HepG2 (cell line): ENCODE results near the gene ABCD1. TPM values are rescaled to one million over a fixed set of nuclear protein-coding genes. Genes with fewer than 3 reads are reported as not detected.

Experiments
- ATAC-seq: fragments of 200-7000 bp; cut with Tn5 transposase; 3 replicates; pipeline ENCODE4 v1.9.1; 2020; ENCODE audit warnings: mild to moderate bottlenecking, moderate library complexity
- BruUV-seq: library from RNA; stranded (reverse); fragments of 400-500 nt; replicated peaks from 2 replicates; lab custom pipeline; 2021; lab: Mats Ljungman, UMichigan
- CTCF ChIA-PET: fragments of 300-600 bp; formaldehyde crosslinking; extraction: SDS; loops from one replicate; lab custom pipeline; 2021; ENCODE audit warnings: low total read pairs, inconsistent platforms, low intra/inter-chr PET ratio; lab: Yijun Ruan, JAX
- POLR2A ChIA-PET: fragments of 350-600 bp; sonication (Branson Sonifier 250); formaldehyde crosslinking; loops from one replicate; lab custom pipeline; 2020; ENCODE audit warnings: antibody characterized with exemption, inconsistent platforms; lab: Yijun Ruan, JAX
- DNase-seq: peaks from one replicate; pipeline ENCODE4 v3.0.0-alpha.2; 2015; ENCODE audit warnings: low spot score
- FAIRE-seq: peaks from 3 replicates; lab custom pipeline; 2011; peaks lifted over from hg19 to GRCh38; lab: Jason Lieb, UNC
- H2AFZ ChIP-seq: one replicate; pipeline ENCODE4 v1.6.1; 2011; ENCODE audit warnings: low read length, inconsistent platforms
- H3K27ac ChIP-seq: fragments of 300-600 bp; 3 replicates; pipeline ENCODE4 v1.8.0; 2011; ENCODE audit warnings: mixed run types, mild to moderate bottlenecking, mixed read lengths, low read length, inconsistent platforms; ENCODE audit not compliant: insufficient read depth; ENCODE audit errors: extremely low read length
- H3K27me3 ChIP-seq, 2 experiments: fragments of 200-600 bp in 1 of 2; 2 replicates in 1 of 2; 3 replicates in 1 of 2; pipeline versions ENCODE4 v1.6.0 to v1.8.0; 2011; ENCODE audit warnings: low read length in 2 of 2, mild to moderate bottlenecking in 2 of 2, moderate library complexity in 2 of 2, inconsistent platforms in 1 of 2; ENCODE audit not compliant: insufficient read depth in 2 of 2, control insufficient read depth in 1 of 2
- H3K36me3 ChIP-seq, 2 experiments: fragments of 200-600 bp in 1 of 2; replicated peaks in 1 of 2; 2 replicates in 1 of 2; 3 replicates in 1 of 2; pipeline versions ENCODE4 v1.5.1 to v1.8.0; 2011; ENCODE audit warnings: low read length in 2 of 2, inconsistent platforms in 1 of 2; ENCODE audit not compliant: insufficient read depth in 2 of 2, control insufficient read depth in 1 of 2
- H3K4me1 ChIP-seq: 2 replicates; pipeline ENCODE4 v1.5.1; 2012; ENCODE audit warnings: low read length, inconsistent platforms; ENCODE audit not compliant: insufficient read depth
- H3K4me2 ChIP-seq: 2 replicates; pipeline ENCODE4 v1.6.0; 2011; ENCODE audit warnings: low read depth, low read length, inconsistent platforms
- H3K4me3 ChIP-seq, 3 experiments: fragments of 200-600 bp in 1 of 3; sonication (generic), shearing (Covaris generic) in 1 of 3; replicated peaks in 1 of 3; 2 replicates each; pipeline ENCODE4 v1.5.1; 2011 to 2016; ENCODE audit warnings: low read length in 3 of 3, inconsistent platforms in 2 of 3, low read depth in 2 of 3, mild to moderate bottlenecking in 2 of 3, control low read depth in 1 of 3, mixed read lengths in 1 of 3; ENCODE audit not compliant: insufficient read depth in 1 of 3
- H3K79me2 ChIP-seq: one replicate; pipeline ENCODE4 v1.6.1; 2011; ENCODE audit warnings: low read length, inconsistent platforms; ENCODE audit not compliant: insufficient read depth
- H3K9ac ChIP-seq: 2 replicates; pipeline ENCODE4 v1.6.0; 2011; ENCODE audit warnings: mild to moderate bottlenecking, low read depth, low read length, inconsistent platforms; ENCODE audit not compliant: insufficient read depth
- H3K9me3 ChIP-seq: 2 replicates; pipeline ENCODE4 v1.5.1; 2012; ENCODE audit warnings: mild to moderate bottlenecking, low read length
- H4K20me1 ChIP-seq: 2 replicates; pipeline ENCODE4 v1.6.0; 2011; ENCODE audit warnings: inconsistent platforms, mild to moderate bottlenecking, low read length, moderate library complexity; ENCODE audit not compliant: insufficient read depth
- ARID3A ChIP-seq: IDR thresholded peaks from 2 replicates; pipeline ENCODE4 v1.6.1; 2012; ENCODE audit warnings: low read depth, low read length, improper control_type of control experiment
- ELF1 ChIP-seq: sonication (generic); formaldehyde crosslinking; IDR thresholded peaks from 2 replicates; pipeline ENCODE4 v1.4.0; 2020; ENCODE audit warnings: missing genetic modification reagents
- FOSL2 ChIP-seq: sonication (generic); formaldehyde crosslinking; IDR thresholded peaks from 2 replicates; pipeline ENCODE4 v1.4.0; 2020; ENCODE audit warnings: missing genetic modification reagents
- FOXK2 ChIP-seq: fragments of 450-650 bp; IDR thresholded peaks from 2 replicates; pipeline ENCODE4 v1.6.1; 2016
- KDM1A ChIP-seq: IDR thresholded peaks from 2 replicates; pipeline ENCODE4 v1.6.1; 2016; ENCODE audit warnings: missing compliant biosample characterization
- NR2F1 ChIP-seq, 2 experiments: fragments of 450-650 bp in 1 of 2; formaldehyde crosslinking in 1 of 2; IDR thresholded peaks; 2 replicates each; pipeline versions ENCODE4 v1.5.0 to v1.6.1; 2016 to 2020; ENCODE audit warnings: mild to moderate bottlenecking in 1 of 2, missing compliant biosample characterization in 1 of 2, missing genetic modification reagents in 1 of 2, moderate library complexity in 1 of 2
- PCBP1 ChIP-seq: fragments of 200-400 bp; formaldehyde crosslinking; IDR thresholded peaks from 2 replicates; pipeline ENCODE4 v1.6.1; 2017; ENCODE audit warnings: mild to moderate bottlenecking, low read depth, low read length, borderline replicate concordance
- POLR2G ChIP-seq: fragments of 200-400 bp; formaldehyde crosslinking; IDR thresholded peaks from 2 replicates; pipeline ENCODE4 v1.6.1; 2018; ENCODE audit warnings: mild to moderate bottlenecking, low read depth, low read length, moderate library complexity
- RAD51 ChIP-seq: fragments of 450-650 bp; IDR thresholded peaks from 2 replicates; pipeline ENCODE4 v1.6.1; 2016; ENCODE audit warnings: borderline replicate concordance
- SAP130 ChIP-seq: IDR thresholded peaks from 2 replicates; pipeline ENCODE4 v1.6.1; 2016; ENCODE audit warnings: low read depth
- ZNF660 ChIP-seq: sonication (generic); formaldehyde crosslinking; IDR thresholded peaks from 2 replicates; pipeline ENCODE4 v1.5.1; 2020; ENCODE audit warnings: mild to moderate bottlenecking, low read depth, missing genetic modification reagents, borderline replicate concordance
- WGBS: methylation state at CpG from one replicate; pipeline ENCODE4 v1.1.6; 2017; ENCODE audit warnings: low lambda C conversion rate; 5-methylcytosine and 5-hydroxymethylcytosine counted together
- in situ Hi-C: cut with HindIII; loops from 2 replicates; pipeline ENCODE4 v1.10.0; 2017; ENCODE audit warnings: low pct_unique_long_range_greater_than_20kb; ENCODE audit not compliant: extremely low pct_ligation_motif_present
- intact Hi-C: fragments of 100-400 bp; cut with micrococcal nuclease; formaldehyde crosslinking; loops from one replicate; pipeline ENCODE4 v1.10.0; 2022; ENCODE audit not compliant: unreplicated experiment
- polyA plus RNA-seq, 8 experiments: library from polyadenylated mRNA; depleted of rRNA in 3 of 8; stranded (reverse) in 7 of 8; unstranded in 1 of 8; fragments of >200 nt; fragmentation: Illumina TruSeq in 4 of 8; extraction: Trizol in 4 of 8; gene quantifications; 2 replicates each; pipeline versions ENCODE4 v1.2.1 to v1.2.3, GENCODE V29; 2011 to 2016; ENCODE audit warnings: low read depth in 4 of 8, missing spikeins in 1 of 8, mixed read lengths in 1 of 8; ENCODE audit not compliant: insufficient read depth in 1 of 8
- total RNA-seq, 5 experiments: library from RNA; depleted of rRNA; stranded (reverse); fragments of >200 nt; fragmentation: Illumina TruSeq; extraction: Trizol; gene quantifications; 2 replicates each; pipeline ENCODE4 v1.2.3, GENCODE V29; 2016; ENCODE audit warnings: low read depth in 1 of 5
- TF ChIP-seq, protein P1 (sequence below): sonication (generic); formaldehyde crosslinking; IDR thresholded peaks from 2 replicates; pipeline ENCODE4 v1.4.0; 2020; ENCODE audit warnings: missing genetic modification reagents, borderline replicate concordance
- TF ChIP-seq, protein P2 (sequence below): sonication (generic); formaldehyde crosslinking; IDR thresholded peaks from 2 replicates; pipeline ENCODE4 v1.8.1; 2023; ENCODE audit warnings: mild to moderate bottlenecking, missing genetic modification reagents
- TF ChIP-seq, protein P3 (sequence below): sonication (generic); formaldehyde crosslinking; IDR thresholded peaks from 2 replicates; pipeline ENCODE4 v1.4.0; 2020; ENCODE audit warnings: missing genetic modification reagents, borderline replicate concordance

Gene ABCD1
- total and polyA plus RNA-seq, 2 of the 13 experiments (the other 11 are each of a cell fraction or from before 2014, with no cell fraction given): 11.4 to 15.9 TPM

DNA sequence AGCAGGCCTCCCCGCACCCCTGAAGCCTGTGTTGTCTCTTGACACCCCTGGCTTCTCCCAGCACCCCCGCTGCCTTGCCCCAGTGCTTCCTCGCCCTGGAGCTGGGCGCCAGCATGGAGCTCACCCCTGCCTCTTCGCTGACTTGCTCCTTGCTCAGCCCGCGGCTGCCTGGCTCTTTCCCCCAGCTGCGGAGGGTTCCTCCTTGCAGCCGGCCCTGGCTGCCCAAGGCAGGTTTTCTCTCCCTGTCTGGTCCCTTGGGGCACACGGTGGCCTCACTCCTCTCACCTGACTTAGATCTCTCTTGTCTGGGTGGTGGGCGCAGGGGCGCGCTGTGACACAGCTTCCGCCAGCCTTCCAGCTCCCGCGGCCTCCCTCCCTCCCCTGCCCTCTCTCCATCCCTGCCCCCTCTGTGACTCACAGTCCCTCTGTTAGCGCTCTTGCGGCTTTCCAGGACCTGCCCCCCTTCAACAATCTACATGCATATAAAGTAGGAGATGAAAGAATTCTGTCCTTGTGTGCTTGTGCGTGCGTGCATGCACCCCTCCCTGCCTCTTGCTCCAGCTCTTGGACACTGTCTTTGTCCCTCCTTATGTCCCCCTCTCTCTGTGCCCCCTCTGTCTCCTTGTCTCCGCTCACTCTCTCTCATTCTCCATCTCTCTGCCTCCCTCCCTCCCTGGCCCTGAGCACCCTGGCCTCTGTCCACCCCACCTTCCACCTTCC, 41.6 kb downstream of the ABCD1 start:
- in situ Hi-C loops: no loop called here
- peak overlapping the region; percentile 1 to 66 (median 53); a peak in 4 of 6 replicates for H3K4me3 ChIP-seq
- ATAC-seq (peak; percentile 37), DNase-seq (peak; percentile 48), FAIRE-seq (no peak)
- no peak overlapping the region for H2AFZ ChIP-seq
- H3K79me2 ChIP-seq: no peaks in the 10 kb centered on the region
- H3K27me3 ChIP-seq: no peaks in the 10 kb centered on the region
- ChIA-PET POLR2A (interaction anchor here (0.8 to 2.2 kb wide), 6 partner anchors 28 to 201 kb away, joined by 3 to 11 read pairs (median 4); partner anchors contain the start of genes IDH3G, SLC6A8 and SSR4), CTCF (no interaction called here)
- H3K36me3 ChIP-seq: no peaks in the 10 kb centered on the region
- H3K9me3 ChIP-seq: no peaks in the 10 kb centered on the region
- WGBS: 23% methylated on average over 12 of the region's 21 CpGs
- peak overlapping the region; percentile 13 for H3K27ac ChIP-seq
- H3K4me1 ChIP-seq: peaks cover 37% of the 10 kb centered on the region
- intact Hi-C loops: loop anchor here (10.0 kb wide), 1 partner anchor 179 kb away; the partner anchor contains the start of gene RENBP
- H3K9ac ChIP-seq: peak overlapping the region; percentile 54
- no TSS peak for BruUV-seq
- H3K4me2 ChIP-seq: peak overlapping the region; percentile 78
- no peaks in the 10 kb centered on the region for H4K20me1 ChIP-seq
- TF ChIP-seq, protein P1, sequence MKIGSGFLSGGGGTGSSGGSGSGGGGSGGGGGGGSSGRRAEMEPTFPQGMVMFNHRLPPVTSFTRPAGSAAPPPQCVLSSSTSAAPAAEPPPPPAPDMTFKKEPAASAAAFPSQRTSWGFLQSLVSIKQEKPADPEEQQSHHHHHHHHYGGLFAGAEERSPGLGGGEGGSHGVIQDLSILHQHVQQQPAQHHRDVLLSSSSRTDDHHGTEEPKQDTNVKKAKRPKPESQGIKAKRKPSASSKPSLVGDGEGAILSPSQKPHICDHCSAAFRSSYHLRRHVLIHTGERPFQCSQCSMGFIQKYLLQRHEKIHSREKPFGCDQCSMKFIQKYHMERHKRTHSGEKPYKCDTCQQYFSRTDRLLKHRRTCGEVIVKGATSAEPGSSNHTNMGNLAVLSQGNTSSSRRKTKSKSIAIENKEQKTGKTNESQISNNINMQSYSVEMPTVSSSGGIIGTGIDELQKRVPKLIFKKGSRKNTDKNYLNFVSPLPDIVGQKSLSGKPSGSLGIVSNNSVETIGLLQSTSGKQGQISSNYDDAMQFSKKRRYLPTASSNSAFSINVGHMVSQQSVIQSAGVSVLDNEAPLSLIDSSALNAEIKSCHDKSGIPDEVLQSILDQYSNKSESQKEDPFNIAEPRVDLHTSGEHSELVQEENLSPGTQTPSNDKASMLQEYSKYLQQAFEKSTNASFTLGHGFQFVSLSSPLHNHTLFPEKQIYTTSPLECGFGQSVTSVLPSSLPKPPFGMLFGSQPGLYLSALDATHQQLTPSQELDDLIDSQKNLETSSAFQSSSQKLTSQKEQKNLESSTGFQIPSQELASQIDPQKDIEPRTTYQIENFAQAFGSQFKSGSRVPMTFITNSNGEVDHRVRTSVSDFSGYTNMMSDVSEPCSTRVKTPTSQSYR (CRISPR knock-in tag): peak; percentile 53; the same call in 1 of the 2 replicates
- TF ChIP-seq FOSL2 (peak; percentile 60), FOXK2 (no peak), NR2F1 (CRISPR knock-in tag; IDR thresholded peaks at IDR 0.05) (no peak), PCBP1 (0 out of 2 replicates have a peak, but pooled peaks have one; percentile 2), ARID3A (no peak), ELF1 (CRISPR knock-in tag) (no peak), ZNF660 (CRISPR knock-in tag) (no peak), RAD51 (no peak), POLR2G (peak; percentile 50), SAP130 (CRISPR knock-in tag) (peak; percentile 37; the same call in 1 of the 2 replicates), KDM1A (no peak)
- TF ChIP-seq, protein P2, sequence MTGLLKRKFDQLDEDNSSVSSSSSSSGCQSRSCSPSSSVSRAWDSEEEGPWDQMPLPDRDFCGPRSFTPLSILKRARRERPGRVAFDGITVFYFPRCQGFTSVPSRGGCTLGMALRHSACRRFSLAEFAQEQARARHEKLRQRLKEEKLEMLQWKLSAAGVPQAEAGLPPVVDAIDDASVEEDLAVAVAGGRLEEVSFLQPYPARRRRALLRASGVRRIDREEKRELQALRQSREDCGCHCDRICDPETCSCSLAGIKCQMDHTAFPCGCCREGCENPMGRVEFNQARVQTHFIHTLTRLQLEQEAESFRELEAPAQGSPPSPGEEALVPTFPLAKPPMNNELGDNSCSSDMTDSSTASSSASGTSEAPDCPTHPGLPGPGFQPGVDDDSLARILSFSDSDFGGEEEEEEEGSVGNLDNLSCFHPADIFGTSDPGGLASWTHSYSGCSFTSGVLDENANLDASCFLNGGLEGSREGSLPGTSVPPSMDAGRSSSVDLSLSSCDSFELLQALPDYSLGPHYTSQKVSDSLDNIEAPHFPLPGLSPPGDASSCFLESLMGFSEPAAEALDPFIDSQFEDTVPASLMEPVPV (CRISPR knock-in tag): no peak
- TF ChIP-seq, protein P3, sequence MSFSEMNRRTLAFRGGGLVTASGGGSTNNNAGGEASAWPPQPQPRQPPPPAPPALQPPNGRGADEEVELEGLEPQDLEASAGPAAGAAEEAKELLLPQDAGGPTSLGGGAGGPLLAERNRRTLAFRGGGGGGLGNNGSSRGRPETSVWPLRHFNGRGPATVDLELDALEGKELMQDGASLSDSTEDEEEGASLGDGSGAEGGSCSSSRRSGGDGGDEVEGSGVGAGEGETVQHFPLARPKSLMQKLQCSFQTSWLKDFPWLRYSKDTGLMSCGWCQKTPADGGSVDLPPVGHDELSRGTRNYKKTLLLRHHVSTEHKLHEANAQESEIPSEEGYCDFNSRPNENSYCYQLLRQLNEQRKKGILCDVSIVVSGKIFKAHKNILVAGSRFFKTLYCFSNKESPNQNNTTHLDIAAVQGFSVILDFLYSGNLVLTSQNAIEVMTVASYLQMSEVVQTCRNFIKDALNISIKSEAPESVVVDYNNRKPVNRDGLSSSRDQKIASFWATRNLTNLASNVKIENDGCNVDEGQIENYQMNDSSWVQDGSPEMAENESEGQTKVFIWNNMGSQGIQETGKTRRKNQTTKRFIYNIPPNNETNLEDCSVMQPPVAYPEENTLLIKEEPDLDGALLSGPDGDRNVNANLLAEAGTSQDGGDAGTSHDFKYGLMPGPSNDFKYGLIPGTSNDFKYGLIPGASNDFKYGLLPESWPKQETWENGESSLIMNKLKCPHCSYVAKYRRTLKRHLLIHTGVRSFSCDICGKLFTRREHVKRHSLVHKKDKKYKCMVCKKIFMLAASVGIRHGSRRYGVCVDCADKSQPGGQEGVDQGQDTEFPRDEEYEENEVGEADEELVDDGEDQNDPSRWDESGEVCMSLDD (CRISPR knock-in tag): no peak
